ENCODE measurements around the gene PCDHGB4.
"Not testable (repeated sequence)": the region's sequence is repeated elsewhere in the genome, so short reads cannot be mapped to it uniquely, and the experiment has no call there.

Gene PCDHGB4

DNA sequence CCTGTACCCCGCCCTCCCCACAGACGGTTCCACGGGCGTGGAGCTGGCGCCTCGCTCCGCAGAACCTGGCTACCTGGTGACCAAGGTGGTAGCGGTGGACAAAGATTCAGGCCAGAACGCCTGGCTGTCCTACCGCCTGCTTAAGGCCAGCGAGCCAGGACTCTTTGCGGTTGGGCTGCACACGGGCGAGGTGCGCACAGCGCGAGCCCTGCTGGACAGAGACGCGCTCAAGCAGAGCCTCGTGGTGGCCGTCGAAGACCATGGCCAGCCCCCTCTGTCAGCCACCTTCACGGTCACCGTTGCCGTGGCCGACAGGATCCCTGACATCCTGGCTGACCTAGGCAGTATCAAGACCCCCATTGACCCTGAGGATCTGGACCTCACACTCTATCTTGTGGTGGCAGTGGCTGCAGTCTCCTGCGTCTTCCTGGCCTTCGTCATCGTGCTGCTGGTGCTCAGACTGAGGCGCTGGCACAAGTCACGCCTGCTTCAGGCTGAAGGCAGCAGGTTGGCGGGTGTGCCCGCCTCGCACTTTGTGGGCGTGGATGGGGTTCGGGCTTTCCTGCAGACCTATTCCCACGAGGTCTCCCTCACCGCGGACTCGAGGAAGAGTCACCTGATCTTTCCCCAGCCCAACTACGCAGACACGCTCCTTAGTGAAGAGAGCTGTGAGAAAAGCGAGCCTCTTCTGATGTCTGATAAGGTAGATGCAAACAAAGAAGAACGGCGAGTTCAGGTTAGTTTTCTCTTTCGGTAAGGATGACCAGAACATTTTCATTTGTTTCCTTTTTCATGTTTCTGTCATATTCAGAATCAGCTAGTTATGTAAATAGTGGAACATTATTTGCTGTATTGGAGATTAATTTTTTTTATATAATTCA lies 21.2 kb upstream of the PCDHGB4 start:
- no peak for DNase-seq (ENCODE audit: low read depth in 2 of 2)

DNA sequence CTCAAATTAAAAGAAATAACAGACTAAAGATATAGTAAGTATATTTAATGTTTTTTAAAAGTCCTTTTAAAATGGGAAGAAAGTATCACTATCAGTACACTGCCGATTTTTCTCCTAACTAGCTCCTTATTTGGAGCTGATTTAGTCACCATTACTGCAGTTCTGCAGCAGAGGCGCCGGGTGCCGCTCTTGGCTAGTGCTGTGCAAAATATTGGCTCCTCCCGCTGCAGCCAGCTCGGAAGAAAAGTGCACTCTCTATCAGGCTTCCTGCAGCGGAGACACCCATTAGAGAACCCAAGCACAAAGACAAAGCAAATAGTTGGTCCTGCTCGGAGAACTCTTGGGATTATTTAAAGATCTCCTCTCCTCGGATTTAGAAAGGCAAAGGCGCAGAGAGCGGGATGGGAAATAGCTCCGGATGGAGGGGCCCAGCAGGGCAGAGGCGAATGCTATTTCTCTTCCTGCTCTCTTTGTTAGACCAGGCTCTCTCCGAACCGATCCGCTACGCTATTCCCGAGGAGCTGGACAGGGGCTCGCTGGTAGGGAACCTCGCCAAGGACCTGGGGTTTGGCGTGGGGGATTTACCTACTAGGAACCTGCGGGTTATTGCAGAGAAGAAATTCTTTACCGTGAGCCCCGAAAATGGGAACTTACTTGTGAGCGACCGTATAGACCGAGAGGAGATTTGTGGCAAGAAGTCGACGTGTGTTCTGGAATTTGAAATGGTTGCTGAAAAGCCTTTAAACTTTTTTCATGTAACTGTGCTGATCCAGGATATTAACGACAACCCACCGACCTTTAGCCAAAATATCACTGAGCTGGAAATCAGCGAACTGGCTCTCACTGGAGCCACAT lies 17.3 kb upstream of the PCDHGB4 start, which contains the start of gene PCDHGB3:
PCDHGB3 (plus strand) TSS at position 249 of the 855 bp plus-strand sequence; CDS start at position 402, 153 bp downstream.
- DNase-seq (ENCODE audit: low read depth in 2 of 2) = no peak

DNA sequence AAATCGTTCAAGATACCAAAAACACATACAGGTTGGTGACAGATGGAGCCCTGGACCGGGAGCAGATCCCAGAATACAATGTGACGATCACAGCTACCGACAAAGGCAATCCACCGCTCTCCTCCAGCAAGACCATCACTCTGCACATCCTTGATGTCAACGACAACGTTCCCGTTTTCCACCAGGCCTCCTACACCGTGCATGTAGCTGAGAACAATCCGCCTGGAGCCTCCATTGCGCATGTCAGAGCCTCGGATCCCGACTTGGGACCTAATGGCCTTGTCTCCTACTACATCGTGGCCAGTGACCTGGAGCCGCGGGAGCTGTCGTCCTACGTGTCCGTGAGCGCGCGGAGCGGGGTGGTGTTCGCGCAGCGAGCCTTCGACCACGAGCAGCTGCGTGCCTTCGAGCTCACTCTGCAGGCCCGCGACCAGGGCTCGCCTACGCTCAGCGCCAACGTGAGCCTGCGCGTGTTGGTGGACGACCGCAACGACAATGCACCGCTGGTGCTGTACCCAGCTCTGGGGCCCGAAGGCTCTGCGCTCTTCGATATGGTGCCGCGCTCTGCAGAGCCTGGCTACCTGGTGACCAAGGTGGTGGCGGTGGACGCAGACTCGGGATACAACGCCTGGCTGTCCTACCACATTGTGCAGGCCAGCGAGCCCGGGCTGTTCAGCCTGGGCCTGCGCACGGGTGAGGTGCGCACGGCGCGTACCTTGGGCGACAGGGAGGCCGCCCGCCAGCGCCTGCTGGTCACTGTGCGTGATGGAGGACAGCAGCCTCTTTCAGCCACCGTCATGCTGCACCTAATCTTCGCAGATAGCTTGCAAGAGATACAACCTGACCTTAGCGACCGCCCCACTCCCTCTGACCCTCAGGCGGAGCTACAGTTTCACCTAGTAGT lies 15.7 kb upstream of the PCDHGB4 start:
- DNase-seq (ENCODE audit: low read depth in 2 of 2) = no peak

DNA sequence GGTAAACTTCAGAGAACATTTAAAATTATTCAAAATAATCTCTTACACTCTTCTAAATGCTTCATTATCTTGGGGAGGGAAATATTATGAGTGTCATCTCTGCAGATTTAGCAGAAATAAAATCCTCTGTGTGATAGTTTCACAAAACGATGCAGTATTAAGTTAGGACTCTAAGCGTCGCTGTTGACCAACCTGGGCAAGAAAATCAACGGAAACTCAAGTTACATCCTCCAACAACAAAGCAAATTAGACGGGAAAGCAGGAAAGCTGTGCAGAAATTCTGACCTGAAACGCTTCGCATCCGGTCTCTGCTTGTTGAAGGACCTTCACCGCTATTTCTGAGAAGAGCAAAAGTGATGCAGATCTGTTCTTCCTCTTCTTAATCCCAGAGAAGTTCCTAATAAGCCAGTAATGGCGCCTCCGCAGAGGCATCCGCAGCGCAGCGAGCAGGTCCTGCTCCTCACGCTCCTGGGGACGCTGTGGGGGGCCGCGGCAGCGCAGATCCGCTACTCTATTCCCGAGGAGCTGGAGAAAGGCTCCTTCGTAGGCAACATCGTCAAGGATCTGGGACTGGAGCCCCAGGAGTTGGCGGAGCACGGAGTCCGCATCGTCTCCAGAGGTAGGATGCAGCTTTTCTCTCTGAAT lies 13.7 kb upstream of the PCDHGB4 start, which contains the start of gene PCDHGA6:
PCDHGA6 (plus strand) TSS at position 219 of the 645 bp plus-strand sequence; CDS start at position 412, 193 bp downstream.
- no peak for DNase-seq (ENCODE audit: low read depth in 2 of 2)

DNA sequence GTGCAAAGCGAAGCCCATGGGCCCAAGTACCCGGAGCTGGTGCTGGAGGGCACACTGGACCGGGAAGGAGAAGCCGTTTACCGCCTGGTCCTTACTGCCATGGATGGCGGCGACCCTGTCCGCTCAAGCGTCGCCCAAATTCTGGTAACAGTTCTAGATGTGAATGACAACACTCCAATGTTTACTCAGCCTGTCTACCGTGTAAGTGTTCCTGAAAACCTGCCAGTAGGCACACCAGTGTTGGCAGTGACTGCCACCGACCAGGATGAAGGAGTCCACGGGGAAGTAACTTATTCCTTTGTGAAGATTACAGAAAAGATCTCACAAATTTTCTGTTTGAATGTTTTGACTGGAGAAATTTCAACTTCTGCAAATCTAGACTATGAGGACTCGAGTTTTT lies 12.9 kb upstream of the PCDHGB4 start:
- no peak for DNase-seq (ENCODE audit: low read depth in 2 of 2)

DNA sequence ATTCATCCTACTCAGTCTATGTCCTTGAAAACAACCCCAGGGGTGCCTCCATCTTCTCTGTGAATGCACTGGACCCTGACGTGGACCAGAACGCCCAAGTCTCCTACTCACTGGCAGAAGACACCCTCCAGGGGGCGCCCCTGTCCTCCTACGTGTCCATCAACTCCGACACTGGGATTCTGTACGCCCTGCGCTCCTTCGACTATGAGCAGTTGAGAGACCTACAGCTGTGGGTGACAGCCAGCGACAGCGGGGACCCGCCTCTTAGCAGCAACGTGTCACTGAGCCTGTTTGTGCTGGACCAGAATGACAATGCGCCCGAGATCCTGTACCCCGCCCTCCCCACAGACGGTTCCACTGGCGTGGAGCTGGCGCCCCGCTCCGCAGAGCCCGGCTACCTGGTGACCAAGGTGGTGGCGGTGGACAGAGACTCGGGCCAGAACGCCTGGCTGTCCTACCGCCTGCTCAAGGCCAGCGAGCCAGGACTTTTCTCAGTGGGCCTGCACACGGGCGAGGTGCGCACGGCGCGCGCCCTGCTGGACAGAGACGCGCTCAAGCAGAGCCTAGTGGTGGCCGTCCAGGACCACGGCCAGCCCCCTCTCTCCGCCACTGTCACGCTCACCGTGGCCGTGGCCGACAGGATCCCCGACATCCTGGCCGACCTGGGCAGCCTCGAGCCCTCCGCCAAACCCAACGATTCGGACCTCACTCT lies 11.9 kb upstream of the PCDHGB4 start:
- not testable (repeated sequence) for DNase-seq (ENCODE audit: low read depth in 2 of 2)

DNA sequence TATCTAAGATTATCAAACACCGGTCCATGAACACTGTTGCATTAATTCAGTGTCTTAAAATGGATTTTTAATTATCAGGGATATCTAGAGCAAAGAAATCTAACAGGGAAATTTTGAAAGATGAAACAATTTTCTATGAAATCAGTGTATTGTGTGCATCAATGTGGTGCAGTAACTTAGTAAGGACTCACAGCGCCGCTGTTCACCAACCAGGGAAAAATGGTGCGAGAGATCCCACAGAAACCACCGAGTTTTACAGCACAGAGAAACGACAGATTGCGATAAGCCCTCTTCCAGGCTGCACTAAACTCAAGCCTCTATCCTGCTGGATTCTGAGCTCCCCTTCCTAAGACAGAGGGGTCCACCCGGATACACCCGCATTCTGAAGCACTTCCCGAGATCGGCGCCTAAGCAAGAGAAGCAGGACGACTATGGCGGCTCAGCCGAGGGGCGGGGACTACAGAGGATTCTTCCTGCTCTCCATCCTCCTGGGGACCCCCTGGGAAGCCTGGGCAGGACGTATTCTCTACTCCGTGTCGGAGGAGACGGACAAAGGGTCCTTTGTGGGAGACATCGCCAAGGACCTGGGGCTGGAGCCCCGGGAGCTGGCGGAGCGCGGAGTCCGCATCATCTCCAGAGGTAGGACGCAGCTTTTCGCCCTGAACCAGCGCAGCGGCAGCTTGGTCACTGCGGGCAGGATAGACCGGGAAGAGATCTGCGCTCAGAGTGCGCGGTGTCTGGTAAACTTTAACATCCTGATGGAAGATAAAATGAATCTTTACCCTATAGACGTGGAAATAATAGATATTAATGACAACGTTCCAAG lies 4.8 kb upstream of the PCDHGB4 start, which contains the start of gene PCDHGA7:
PCDHGA7 (plus strand) TSS at position 274 of the 826 bp plus-strand sequence; CDS start at position 432, 158 bp downstream.
- DNase-seq (ENCODE audit: low read depth in 2 of 2) = no peak

DNA sequence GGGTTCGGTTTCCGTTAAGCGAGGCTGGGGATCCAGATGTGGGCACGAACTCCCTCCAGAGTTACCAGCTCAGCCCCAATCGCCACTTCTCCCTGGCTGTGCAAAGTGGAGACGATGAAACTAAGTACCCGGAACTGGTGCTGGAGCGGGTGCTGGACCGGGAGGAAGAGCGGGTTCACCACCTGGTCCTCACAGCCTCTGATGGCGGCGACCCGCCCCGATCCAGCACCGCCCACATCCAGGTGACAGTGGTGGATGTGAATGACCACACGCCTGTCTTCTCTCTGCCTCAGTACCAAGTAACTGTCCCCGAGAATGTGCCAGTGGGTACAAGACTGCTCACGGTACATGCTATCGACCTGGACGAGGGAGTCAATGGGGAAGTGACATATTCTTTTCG lies 4.2 kb upstream of the PCDHGB4 start:
- DNase-seq (ENCODE audit: low read depth in 2 of 2) = no peak

DNA sequence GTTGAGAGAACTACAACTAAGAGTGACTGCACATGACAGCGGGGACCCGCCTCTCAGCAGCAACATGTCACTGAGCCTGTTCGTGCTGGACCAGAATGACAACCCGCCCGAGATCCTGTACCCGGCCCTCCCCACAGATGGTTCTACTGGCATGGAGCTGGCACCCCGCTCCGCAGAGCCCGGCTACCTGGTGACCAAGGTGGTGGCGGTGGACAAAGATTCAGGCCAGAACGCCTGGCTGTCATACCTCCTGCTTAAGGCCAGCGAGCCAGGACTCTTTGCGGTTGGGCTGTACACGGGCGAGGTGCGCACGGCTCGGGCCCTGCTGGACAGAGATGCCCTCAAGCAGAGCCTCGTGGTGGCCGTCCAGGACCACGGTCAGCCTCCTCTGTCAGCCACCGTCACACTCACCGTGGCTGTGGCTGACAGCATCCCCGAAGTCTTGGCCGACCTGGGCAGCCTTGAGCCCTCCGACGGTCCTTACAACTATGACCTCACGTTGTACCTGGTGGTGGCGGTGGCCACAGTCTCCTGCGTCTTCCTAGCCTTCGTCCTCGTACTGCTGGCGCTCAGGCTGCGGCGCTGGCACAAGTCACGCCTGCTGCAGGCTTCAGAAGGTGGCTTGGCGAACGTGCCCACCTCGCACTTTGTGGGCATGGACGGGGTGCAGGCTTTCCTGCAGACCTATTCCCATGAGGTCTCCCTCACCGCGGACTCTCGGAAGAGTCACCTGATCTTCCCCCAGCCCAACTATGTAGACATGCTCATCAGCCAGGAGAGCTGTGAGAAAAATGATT lies 2.8 kb upstream of the PCDHGB4 start:
- DNase-seq (ENCODE audit: low read depth in 2 of 2) = no peak

DNA sequence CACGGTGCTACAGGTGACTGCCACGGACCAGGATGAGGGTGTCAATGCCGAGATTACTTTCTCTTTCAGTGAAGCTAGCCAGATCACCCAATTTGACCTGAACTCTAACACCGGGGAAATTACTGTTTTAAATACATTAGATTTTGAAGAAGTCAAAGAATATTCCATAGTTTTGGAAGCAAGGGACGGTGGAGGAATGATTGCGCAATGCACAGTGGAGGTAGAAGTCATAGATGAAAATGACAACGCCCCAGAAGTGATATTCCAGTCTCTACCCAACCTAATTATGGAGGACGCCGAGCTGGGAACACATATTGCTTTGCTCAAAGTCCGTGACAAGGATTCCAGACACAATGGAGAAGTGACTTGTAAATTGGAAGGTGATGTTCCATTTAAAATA lies 1.2 kb downstream of the PCDHGB4 start:
- no peak for DNase-seq (ENCODE audit: low read depth in 2 of 2)

DNA sequence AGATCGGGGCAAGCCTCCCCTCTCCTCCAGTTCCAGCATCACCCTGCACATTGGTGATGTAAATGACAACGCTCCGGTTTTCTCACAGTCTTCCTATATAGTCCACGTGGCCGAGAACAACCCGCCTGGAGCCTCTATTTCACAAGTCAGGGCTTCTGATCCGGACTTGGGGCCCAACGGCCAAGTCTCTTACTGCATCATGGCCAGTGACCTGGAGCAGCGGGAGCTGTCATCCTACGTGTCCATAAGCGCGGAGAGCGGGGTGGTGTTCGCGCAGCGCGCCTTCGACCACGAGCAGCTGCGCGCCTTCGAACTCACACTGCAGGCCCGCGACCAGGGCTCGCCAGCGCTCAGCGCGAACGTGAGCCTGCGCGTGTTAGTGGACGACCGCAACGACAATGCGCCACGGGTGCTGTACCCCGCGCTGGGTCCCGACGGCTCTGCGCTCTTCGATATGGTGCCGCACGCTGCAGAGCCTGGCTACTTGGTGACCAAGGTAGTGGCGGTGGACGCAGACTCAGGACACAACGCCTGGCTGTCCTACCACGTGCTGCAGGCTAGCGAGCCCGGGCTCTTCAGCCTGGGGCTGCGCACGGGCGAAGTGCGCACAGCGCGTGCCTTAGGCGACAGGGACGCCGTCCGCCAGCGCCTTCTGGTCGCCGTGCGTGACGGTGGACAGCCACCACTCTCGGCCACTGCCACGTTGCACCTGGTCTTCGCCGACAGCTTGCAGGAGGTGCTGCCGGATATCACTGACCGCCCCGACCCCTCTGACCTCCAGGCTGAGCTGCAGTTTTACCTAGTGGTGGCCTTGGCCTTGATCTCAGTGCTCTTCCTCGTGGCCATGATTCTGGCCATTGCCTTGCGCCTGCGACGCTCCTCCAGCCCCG lies 1.9 kb downstream of the PCDHGB4 start:
- no peak for DNase-seq (ENCODE audit: low read depth in 2 of 2)

DNA sequence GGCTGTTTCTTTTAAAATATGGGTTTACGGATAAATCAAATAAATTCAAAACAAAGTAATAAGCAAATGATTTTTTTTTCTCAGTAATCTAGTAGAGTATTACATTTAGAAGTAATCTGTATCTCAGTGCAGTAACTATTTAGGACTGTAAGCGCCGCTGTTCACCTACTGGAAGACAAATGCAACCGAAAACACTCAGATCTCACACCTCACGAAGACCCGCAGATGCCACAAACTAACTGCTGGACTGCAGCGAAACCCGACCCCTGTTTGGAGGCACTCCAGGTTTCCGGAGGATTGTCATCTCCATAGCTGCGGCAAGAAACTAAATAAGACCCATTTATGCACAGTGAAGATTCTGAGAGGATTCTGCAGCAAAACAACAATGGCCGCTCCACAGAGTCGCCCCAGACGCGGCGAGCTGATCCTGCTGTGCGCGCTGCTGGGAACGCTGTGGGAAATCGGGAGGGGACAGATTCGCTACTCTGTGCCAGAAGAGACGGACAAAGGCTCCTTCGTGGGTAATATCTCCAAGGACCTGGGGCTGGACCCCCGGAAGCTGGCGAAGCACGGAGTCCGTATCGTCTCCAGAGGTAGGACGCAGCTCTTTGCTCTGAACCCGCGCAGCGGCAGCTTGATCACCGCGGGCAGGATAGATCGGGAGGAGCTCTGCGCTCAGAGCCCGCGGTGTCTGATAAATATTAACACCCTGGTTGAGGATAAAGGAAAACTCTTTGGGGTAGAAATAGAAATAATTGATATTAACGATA lies 5.1 kb downstream of the PCDHGB4 start, which contains the start of gene PCDHGA8:
PCDHGA8 (plus strand) TSS at position 205 of the 770 bp plus-strand sequence; CDS start at position 386, 181 bp downstream.
- DNase-seq (ENCODE audit: low read depth in 2 of 2) = no peak

DNA sequence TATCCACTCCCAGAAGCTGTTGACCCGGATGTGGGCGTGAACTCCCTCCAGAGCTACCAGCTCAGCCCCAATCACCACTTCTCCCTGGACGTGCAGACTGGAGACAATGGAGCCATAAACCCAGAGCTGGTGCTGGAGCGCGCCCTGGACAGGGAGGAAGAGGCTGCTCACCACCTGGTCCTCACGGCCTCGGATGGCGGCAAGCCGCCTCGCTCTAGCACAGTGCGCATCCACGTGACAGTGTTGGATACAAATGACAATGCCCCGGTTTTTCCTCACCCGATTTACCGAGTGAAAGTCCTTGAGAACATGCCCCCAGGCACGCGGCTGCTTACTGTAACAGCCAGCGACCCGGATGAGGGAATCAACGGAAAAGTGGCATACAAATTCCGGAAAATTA lies 5.8 kb downstream of the PCDHGB4 start:
- no peak for DNase-seq (ENCODE audit: low read depth in 2 of 2)

DNA sequence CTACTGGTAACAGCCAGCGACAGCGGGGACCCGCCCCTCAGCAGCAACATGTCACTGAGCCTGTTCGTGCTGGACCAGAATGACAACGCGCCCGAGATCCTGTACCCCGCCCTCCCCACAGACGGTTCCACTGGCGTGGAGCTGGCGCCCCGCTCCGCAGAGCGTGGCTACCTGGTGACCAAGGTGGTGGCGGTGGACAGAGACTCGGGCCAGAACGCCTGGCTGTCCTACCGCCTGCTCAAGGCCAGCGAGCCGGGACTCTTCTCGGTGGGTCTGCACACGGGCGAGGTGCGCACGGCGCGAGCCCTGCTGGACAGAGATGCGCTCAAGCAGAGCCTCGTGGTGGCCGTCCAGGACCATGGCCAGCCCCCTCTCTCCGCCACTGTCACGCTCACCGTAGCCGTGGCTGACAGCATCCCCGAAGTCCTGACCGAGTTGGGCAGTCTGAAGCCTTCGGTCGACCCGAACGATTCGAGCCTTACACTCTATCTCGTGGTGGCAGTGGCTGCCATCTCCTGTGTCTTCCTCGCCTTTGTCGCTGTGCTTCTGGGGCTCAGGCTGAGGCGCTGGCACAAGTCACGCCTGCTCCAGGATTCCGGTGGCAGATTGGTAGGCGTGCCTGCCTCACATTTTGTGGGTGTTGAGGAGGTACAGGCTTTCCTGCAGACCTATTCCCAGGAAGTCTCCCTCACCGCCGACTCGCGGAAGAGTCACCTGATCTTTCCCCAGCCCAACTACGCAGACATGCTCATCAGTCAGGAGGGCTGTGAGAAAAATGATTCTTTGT lies 7.1 kb downstream of the PCDHGB4 start:
- DNase-seq (ENCODE audit: low read depth in 2 of 2) = not testable (repeated sequence)

DNA sequence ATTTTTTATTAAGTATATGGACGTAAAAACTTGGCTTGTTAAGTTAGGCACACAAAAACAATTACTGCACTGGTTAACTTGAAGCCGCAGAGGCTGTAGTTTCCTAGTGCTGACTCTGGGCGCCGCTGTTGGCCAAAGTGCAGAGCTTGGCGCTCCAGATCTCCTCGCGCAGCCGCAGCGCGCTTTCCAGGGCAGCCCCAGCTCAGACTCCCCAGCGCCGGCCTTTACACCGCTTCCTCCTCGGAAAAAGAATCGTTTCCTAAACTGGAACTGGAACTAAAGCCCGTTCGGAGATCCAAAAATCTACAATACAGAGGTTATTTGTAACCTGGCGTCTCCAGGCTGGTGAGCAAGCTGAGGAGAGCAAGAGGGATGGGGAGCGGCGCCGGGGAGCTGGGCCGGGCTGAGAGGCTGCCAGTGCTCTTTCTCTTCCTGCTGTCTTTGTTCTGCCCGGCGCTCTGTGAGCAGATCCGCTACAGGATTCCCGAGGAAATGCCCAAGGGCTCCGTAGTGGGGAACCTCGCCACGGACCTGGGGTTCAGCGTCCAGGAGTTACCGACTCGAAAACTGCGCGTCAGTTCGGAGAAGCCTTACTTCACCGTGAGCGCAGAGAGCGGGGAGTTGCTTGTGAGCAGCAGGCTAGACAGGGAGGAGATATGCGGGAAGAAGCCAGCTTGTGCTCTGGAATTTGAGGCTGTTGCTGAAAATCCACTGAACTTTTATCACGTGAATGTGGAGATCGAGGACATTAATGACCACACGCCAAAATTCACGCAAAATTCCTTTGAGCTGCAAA lies 10.5 kb downstream of the PCDHGB4 start, which contains the start of gene PCDHGB5:
PCDHGB5 (plus strand) TSS at position 192 of the 796 bp plus-strand sequence; CDS start at position 373, 181 bp downstream.
- not testable (repeated sequence) for DNase-seq (ENCODE audit: low read depth in 2 of 2)
